HepG2 (cell line): ENCODE results near the gene ASCC2. TPM values are rescaled to one million over a fixed set of nuclear protein-coding genes. Genes with fewer than 3 reads are reported as not detected.

Experiments
- ATAC-seq: fragments of 200-7000 bp; cut with Tn5 transposase; 3 replicates; pipeline ENCODE4 v1.9.1; 2020; ENCODE audit warnings: mild to moderate bottlenecking, moderate library complexity
- BruUV-seq: library from RNA; stranded (reverse); fragments of 400-500 nt; replicated peaks from 2 replicates; lab custom pipeline; 2021; lab: Mats Ljungman, UMichigan
- CTCF ChIA-PET: fragments of 300-600 bp; formaldehyde crosslinking; extraction: SDS; loops from one replicate; lab custom pipeline; 2021; ENCODE audit warnings: low total read pairs, inconsistent platforms, low intra/inter-chr PET ratio; lab: Yijun Ruan, JAX
- POLR2A ChIA-PET: fragments of 350-600 bp; sonication (Branson Sonifier 250); formaldehyde crosslinking; loops from one replicate; lab custom pipeline; 2020; ENCODE audit warnings: antibody characterized with exemption, inconsistent platforms; lab: Yijun Ruan, JAX
- DNase-seq: peaks from one replicate; pipeline ENCODE4 v3.0.0-alpha.2; 2015; ENCODE audit warnings: low spot score
- FAIRE-seq: peaks from 3 replicates; lab custom pipeline; 2011; peaks lifted over from hg19 to GRCh38; lab: Jason Lieb, UNC
- H2AFZ ChIP-seq: one replicate; pipeline ENCODE4 v1.6.1; 2011; ENCODE audit warnings: low read length, inconsistent platforms
- H3K27ac ChIP-seq: fragments of 300-600 bp; 3 replicates; pipeline ENCODE4 v1.8.0; 2011; ENCODE audit warnings: mixed run types, mild to moderate bottlenecking, mixed read lengths, low read length, inconsistent platforms; ENCODE audit not compliant: insufficient read depth; ENCODE audit errors: extremely low read length
- H3K27me3 ChIP-seq, 2 experiments: fragments of 200-600 bp in 1 of 2; 2 replicates in 1 of 2; 3 replicates in 1 of 2; pipeline versions ENCODE4 v1.6.0 to v1.8.0; 2011; ENCODE audit warnings: low read length in 2 of 2, mild to moderate bottlenecking in 2 of 2, moderate library complexity in 2 of 2, inconsistent platforms in 1 of 2; ENCODE audit not compliant: insufficient read depth in 2 of 2, control insufficient read depth in 1 of 2
- H3K36me3 ChIP-seq, 2 experiments: fragments of 200-600 bp in 1 of 2; replicated peaks in 1 of 2; 2 replicates in 1 of 2; 3 replicates in 1 of 2; pipeline versions ENCODE4 v1.5.1 to v1.8.0; 2011; ENCODE audit warnings: low read length in 2 of 2, inconsistent platforms in 1 of 2; ENCODE audit not compliant: insufficient read depth in 2 of 2, control insufficient read depth in 1 of 2
- H3K4me1 ChIP-seq: 2 replicates; pipeline ENCODE4 v1.5.1; 2012; ENCODE audit warnings: low read length, inconsistent platforms; ENCODE audit not compliant: insufficient read depth
- H3K4me2 ChIP-seq: 2 replicates; pipeline ENCODE4 v1.6.0; 2011; ENCODE audit warnings: low read depth, low read length, inconsistent platforms
- H3K4me3 ChIP-seq, 3 experiments: fragments of 200-600 bp in 1 of 3; sonication (generic), shearing (Covaris generic) in 1 of 3; replicated peaks in 1 of 3; 2 replicates each; pipeline ENCODE4 v1.5.1; 2011 to 2016; ENCODE audit warnings: low read length in 3 of 3, inconsistent platforms in 2 of 3, low read depth in 2 of 3, mild to moderate bottlenecking in 2 of 3, control low read depth in 1 of 3, mixed read lengths in 1 of 3; ENCODE audit not compliant: insufficient read depth in 1 of 3
- H3K79me2 ChIP-seq: one replicate; pipeline ENCODE4 v1.6.1; 2011; ENCODE audit warnings: low read length, inconsistent platforms; ENCODE audit not compliant: insufficient read depth
- H3K9ac ChIP-seq: 2 replicates; pipeline ENCODE4 v1.6.0; 2011; ENCODE audit warnings: mild to moderate bottlenecking, low read depth, low read length, inconsistent platforms; ENCODE audit not compliant: insufficient read depth
- H3K9me3 ChIP-seq: 2 replicates; pipeline ENCODE4 v1.5.1; 2012; ENCODE audit warnings: mild to moderate bottlenecking, low read length
- H4K20me1 ChIP-seq: 2 replicates; pipeline ENCODE4 v1.6.0; 2011; ENCODE audit warnings: inconsistent platforms, mild to moderate bottlenecking, low read length, moderate library complexity; ENCODE audit not compliant: insufficient read depth
- CBFB ChIP-seq: sonication (generic); formaldehyde crosslinking; IDR thresholded peaks from 2 replicates; pipeline ENCODE4 v1.4.0; 2020; ENCODE audit warnings: missing genetic modification reagents
- ELF3 ChIP-seq: IDR thresholded peaks from 2 replicates; pipeline ENCODE4 v1.6.1; 2016; ENCODE audit warnings: missing genetic modification reagents, missing compliant biosample characterization
- FOSL2 ChIP-seq: sonication (generic); formaldehyde crosslinking; IDR thresholded peaks from 2 replicates; pipeline ENCODE4 v1.4.0; 2020; ENCODE audit warnings: missing genetic modification reagents
- GATA4 ChIP-seq: sonication (generic); IDR thresholded peaks from 2 replicates; pipeline ENCODE4 v1.6.1; 2016; ENCODE audit warnings: antibody characterized with exemption, low read depth, borderline replicate concordance
- KAT2B ChIP-seq: fragments of 150-350 bp; IDR thresholded peaks from 2 replicates; pipeline ENCODE4 v1.6.1; 2014; ENCODE audit warnings: low read depth, low read length, borderline replicate concordance
- KDM3A ChIP-seq: IDR thresholded peaks from 2 replicates; pipeline ENCODE4 v1.6.1; 2018; ENCODE audit warnings: low read depth, missing compliant biosample characterization
- NONO ChIP-seq, 2 experiments: fragments of 450-650 bp in 1 of 2; sonication (generic) in 1 of 2; formaldehyde crosslinking in 1 of 2; IDR thresholded peaks in 1 of 2; conservative IDR thresholded peaks in 1 of 2; 2 replicates each; pipeline versions ENCODE4 v1.6.1 to v1.8.0; 2017 to 2022; ENCODE audit warnings: mild to moderate bottlenecking in 1 of 2, missing genetic modification reagents in 1 of 2, moderate library complexity in 1 of 2
- SMARCC2 ChIP-seq: fragments of 450-650 bp; IDR thresholded peaks from 2 replicates; pipeline ENCODE4 v1.6.1; 2017; ENCODE audit warnings: antibody characterized with exemption, mild to moderate bottlenecking
- TBX3 ChIP-seq: fragments of 450-650 bp; IDR thresholded peaks from 2 replicates; pipeline ENCODE4 v1.6.1; 2017; ENCODE audit warnings: antibody characterized with exemption, mild to moderate bottlenecking, inconsistent platforms, borderline replicate concordance
- U2AF1 ChIP-seq: fragments of 200-400 bp; formaldehyde crosslinking; optimal IDR thresholded peaks from 2 replicates; pipeline ENCODE3; 2017; ENCODE audit warnings: mild to moderate bottlenecking, low read depth, low read length
- ZFP36 ChIP-seq: fragments of 150-350 bp; IDR thresholded peaks from 2 replicates; pipeline ENCODE4 v1.6.1; 2018; ENCODE audit warnings: borderline replicate concordance, low read length, low read depth; ENCODE audit not compliant: partially characterized antibody
- ZNF18 ChIP-seq: sonication (generic); formaldehyde crosslinking; IDR thresholded peaks from 2 replicates; pipeline ENCODE4 v1.8.0; 2022; ENCODE audit warnings: mild to moderate bottlenecking, missing genetic modification reagents; ENCODE audit not compliant: insufficient replicate concordance
- ZNF264 ChIP-seq: sonication (generic); formaldehyde crosslinking; IDR thresholded peaks from 2 replicates; pipeline ENCODE4 v1.4.0; 2020; ENCODE audit warnings: missing genetic modification reagents
- ZNF562 ChIP-seq: sonication (generic); formaldehyde crosslinking; IDR thresholded peaks from 2 replicates; pipeline ENCODE4 v1.8.0; 2022; ENCODE audit warnings: missing genetic modification reagents, borderline replicate concordance
- ZNF609 ChIP-seq: sonication (generic); formaldehyde crosslinking; IDR thresholded peaks from 2 replicates; pipeline ENCODE4 v1.4.0; 2020; ENCODE audit warnings: mild to moderate bottlenecking, missing genetic modification reagents, borderline replicate concordance
- ZNF839 ChIP-seq: sonication (generic); formaldehyde crosslinking; IDR thresholded peaks from 2 replicates; pipeline ENCODE4 v1.4.0; 2020; ENCODE audit warnings: missing genetic modification reagents, mild to moderate bottlenecking, borderline replicate concordance
- WGBS: methylation state at CpG from one replicate; pipeline ENCODE4 v1.1.6; 2017; ENCODE audit warnings: low lambda C conversion rate; 5-methylcytosine and 5-hydroxymethylcytosine counted together
- in situ Hi-C: cut with HindIII; loops from 2 replicates; pipeline ENCODE4 v1.10.0; 2017; ENCODE audit warnings: low pct_unique_long_range_greater_than_20kb; ENCODE audit not compliant: extremely low pct_ligation_motif_present
- intact Hi-C: fragments of 100-400 bp; cut with micrococcal nuclease; formaldehyde crosslinking; loops from one replicate; pipeline ENCODE4 v1.10.0; 2022; ENCODE audit not compliant: unreplicated experiment
- polyA plus RNA-seq, 8 experiments: library from polyadenylated mRNA; depleted of rRNA in 3 of 8; stranded (reverse) in 7 of 8; unstranded in 1 of 8; fragments of >200 nt; fragmentation: Illumina TruSeq in 4 of 8; extraction: Trizol in 4 of 8; gene quantifications; 2 replicates each; pipeline versions ENCODE4 v1.2.1 to v1.2.3, GENCODE V29; 2011 to 2016; ENCODE audit warnings: low read depth in 4 of 8, missing spikeins in 1 of 8, mixed read lengths in 1 of 8; ENCODE audit not compliant: insufficient read depth in 1 of 8
- total RNA-seq, 5 experiments: library from RNA; depleted of rRNA; stranded (reverse); fragments of >200 nt; fragmentation: Illumina TruSeq; extraction: Trizol; gene quantifications; 2 replicates each; pipeline ENCODE4 v1.2.3, GENCODE V29; 2016; ENCODE audit warnings: low read depth in 1 of 5
- TF ChIP-seq, protein P1 (sequence below): sonication (generic); formaldehyde crosslinking; IDR thresholded peaks from 2 replicates; pipeline ENCODE4 v1.8.0; 2022; ENCODE audit warnings: mild to moderate bottlenecking, missing genetic modification reagents, borderline replicate concordance

ASCC2 gene
- total and polyA plus RNA-seq, 2 of the 13 experiments (the other 11 are each of a cell fraction or from before 2014, with no cell fraction given): 26.2 to 26.3 TPM

GRCh38 chr22:29748248-29748893 is 89.7 kb downstream of the ASCC2 start:
- Histone ChIP-seq H3K4me3 (no peak overlapping the region), H3K36me3 (peaks cover 4 to 29% of the 10 kb centered on the region in 2 experiments; a peak in 4 of 5 replicates), H3K4me1 (peaks cover 18% of the 10 kb centered on the region; the same call in 1 of the 2 replicates), H2AFZ (no peak overlapping the region), H3K79me2 (no peaks in the 10 kb centered on the region), H3K4me2 (no peak overlapping the region), H4K20me1 (no peaks in the 10 kb centered on the region), H3K27me3 (no peaks in the 10 kb centered on the region), H3K9ac (no peak overlapping the region), H3K9me3 (no peaks in the 10 kb centered on the region), H3K27ac (no peak overlapping the region)
- intact Hi-C loops: no loop called here
- no peak for DNase-seq
- FAIRE-seq: no peak
- POLR2A ChIA-PET: no interaction called here
- BruUV-seq: no TSS peak
- in situ Hi-C loops: no loop called here
- ATAC-seq: no peak
- 96% methylated on average over 7 of the region's 9 CpGs for WGBS
- CTCF ChIA-PET: no interaction called here
- TF ChIP-seq CBFB (CRISPR knock-in tag): no peak
- no peak for TF ChIP-seq ZFP36
- no peak for TF ChIP-seq KDM3A
- no peak for TF ChIP-seq NONO (IDR thresholded peaks at IDR 0.05)
- TF ChIP-seq NONO (CRISPR knock-in tag; conservative IDR thresholded peaks at IDR 0.05): no peak
- TF ChIP-seq ZNF562: no peak
- TF ChIP-seq ZNF264 (CRISPR knock-in tag): no peak
- TF ChIP-seq, protein P1, sequence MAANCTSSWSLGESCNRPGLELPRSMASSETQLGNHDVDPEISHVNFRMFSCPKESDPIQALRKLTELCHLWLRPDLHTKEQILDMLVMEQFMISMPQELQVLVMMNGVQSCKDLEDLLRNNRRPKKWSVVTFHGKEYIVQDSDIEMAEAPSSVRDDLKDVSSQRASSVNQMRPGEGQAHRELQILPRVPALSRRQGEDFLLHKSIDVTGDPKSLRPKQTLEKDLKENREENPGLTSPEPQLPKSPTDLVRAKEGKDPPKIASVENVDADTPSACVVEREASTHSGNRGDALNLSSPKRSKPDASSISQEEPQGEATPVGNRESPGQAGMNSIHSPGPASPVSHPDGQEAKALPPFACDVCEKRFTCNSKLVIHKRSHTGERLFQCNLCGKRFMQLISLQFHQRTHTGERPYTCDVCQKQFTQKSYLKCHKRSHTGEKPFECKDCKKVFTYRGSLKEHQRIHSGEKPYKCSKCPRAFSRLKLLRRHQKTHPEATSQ (CRISPR knock-in tag): no peak
- no peak for TF ChIP-seq ZNF18 (CRISPR knock-in tag)
- no peak for TF ChIP-seq TBX3
- TF ChIP-seq FOSL2 (CRISPR knock-in tag): no peak
- TF ChIP-seq GATA4: no peak
- no peak for TF ChIP-seq ELF3 (CRISPR knock-in tag)
- TF ChIP-seq ZNF839 (CRISPR knock-in tag): no peak
- TF ChIP-seq KAT2B: no peak
- TF ChIP-seq U2AF1: no peak
- TF ChIP-seq SMARCC2: no peak
- no peak for TF ChIP-seq ZNF609
